SJCRH30 (cell line): Measurements from ENCODE around the gene SH2D3C. TPM values are rescaled to one million over a fixed set of nuclear protein-coding genes. Genes with fewer than 3 reads are reported as not detected.

Experiments used
- DNase-seq, 2 experiments: peaks; one replicate each; pipeline ENCODE4 v3.0.0-alpha.2; 2015 to 2020
- H3K27ac ChIP-seq: fragments of 250-450 bp; sonication (Bioruptor Pico); 2 replicates; pipeline ENCODE4 v1.5.1; 2020; ENCODE audit warnings: mild to moderate bottlenecking, moderate library complexity
- H3K27me3 ChIP-seq: fragments of 250-450 bp; sonication (Bioruptor Pico); 2 replicates; pipeline ENCODE4 v1.5.1; 2020; ENCODE audit warnings: mild to moderate bottlenecking, moderate library complexity
- H3K36me3 ChIP-seq: fragments of 250-450 bp; sonication (Bioruptor Pico); 2 replicates; pipeline ENCODE4 v1.5.1; 2020; ENCODE audit warnings: mild to moderate bottlenecking, moderate library complexity
- H3K4me1 ChIP-seq: fragments of 250-450 bp; sonication (Bioruptor Pico); 2 replicates; pipeline ENCODE4 v1.5.1; 2020; ENCODE audit warnings: mild to moderate bottlenecking, moderate library complexity
- H3K4me3 ChIP-seq: fragments of 250-450 bp; sonication (Bioruptor Pico); 2 replicates; pipeline ENCODE4 v1.5.1; 2020; ENCODE audit warnings: mild to moderate bottlenecking, moderate library complexity
- H3K9me3 ChIP-seq: fragments of 250-450 bp; sonication (Bioruptor Pico); replicated peaks from 2 replicates; pipeline ENCODE4 v1.5.1; 2020; ENCODE audit warnings: mild to moderate bottlenecking, moderate library complexity
- total RNA-seq: library from RNA; depleted of rRNA; stranded (reverse); fragments of >200 nt; shearing (Covaris generic); gene quantifications from 2 replicates; pipeline ENCODE4 v1.2.3, GENCODE V29; 2014

Gene SH2D3C
- total RNA-seq, 1 experiment from 2014 or later: 0.99 TPM

- Histone ChIP-seq H3K4me1 (no peaks in the 10 kb centered on the region), H3K27me3 (peaks cover 18% of the 10 kb centered on the region), H3K4me3 (peak overlapping the region; percentile 30), H3K9me3 (no peaks in the 10 kb centered on the region), H3K36me3 (no peaks in the 10 kb centered on the region), H3K27ac (no peak overlapping the region)
- no peak for DNase-seq
Measured at GRCh38 chr9:127754099-127755060, 24.1 kb downstream of the SH2D3C start.

GRCh38 chr9:127753622-127754021 is 24.8 kb downstream of the SH2D3C start:
- H3K27me3 ChIP-seq: peaks cover 18% of the 10 kb centered on the region
- no peaks in the 10 kb centered on the region for H3K9me3 ChIP-seq
- no peak overlapping the region for H3K4me3 ChIP-seq
- DNase-seq: no peak
- no peak overlapping the region for H3K27ac ChIP-seq
- no peaks in the 10 kb centered on the region for H3K4me1 ChIP-seq
- no peaks in the 10 kb centered on the region for H3K36me3 ChIP-seq

GRCh38 chr9:127753148-127753547 is 25.3 kb downstream of the SH2D3C start:
- no peak overlapping the region for H3K4me3 ChIP-seq
- H3K27me3 ChIP-seq: peaks cover 18% of the 10 kb centered on the region
- no peaks in the 10 kb centered on the region for H3K9me3 ChIP-seq
- DNase-seq: no peak
- no peaks in the 10 kb centered on the region for H3K36me3 ChIP-seq
- no peak overlapping the region for H3K27ac ChIP-seq
- no peaks in the 10 kb centered on the region for H3K4me1 ChIP-seq

GRCh38 chr9:127751269-127752054 is 27.0 kb downstream of the SH2D3C start:
- no peak overlapping the region for H3K4me3 ChIP-seq
- no peaks in the 10 kb centered on the region for H3K9me3 ChIP-seq
- H3K4me1 ChIP-seq: no peaks in the 10 kb centered on the region
- no peaks in the 10 kb centered on the region for H3K36me3 ChIP-seq
- DNase-seq: peak in 1 of 2 experiments; percentile 58
- no peak overlapping the region for H3K27ac ChIP-seq
- peaks cover 18% of the 10 kb centered on the region for H3K27me3 ChIP-seq

DNA sequence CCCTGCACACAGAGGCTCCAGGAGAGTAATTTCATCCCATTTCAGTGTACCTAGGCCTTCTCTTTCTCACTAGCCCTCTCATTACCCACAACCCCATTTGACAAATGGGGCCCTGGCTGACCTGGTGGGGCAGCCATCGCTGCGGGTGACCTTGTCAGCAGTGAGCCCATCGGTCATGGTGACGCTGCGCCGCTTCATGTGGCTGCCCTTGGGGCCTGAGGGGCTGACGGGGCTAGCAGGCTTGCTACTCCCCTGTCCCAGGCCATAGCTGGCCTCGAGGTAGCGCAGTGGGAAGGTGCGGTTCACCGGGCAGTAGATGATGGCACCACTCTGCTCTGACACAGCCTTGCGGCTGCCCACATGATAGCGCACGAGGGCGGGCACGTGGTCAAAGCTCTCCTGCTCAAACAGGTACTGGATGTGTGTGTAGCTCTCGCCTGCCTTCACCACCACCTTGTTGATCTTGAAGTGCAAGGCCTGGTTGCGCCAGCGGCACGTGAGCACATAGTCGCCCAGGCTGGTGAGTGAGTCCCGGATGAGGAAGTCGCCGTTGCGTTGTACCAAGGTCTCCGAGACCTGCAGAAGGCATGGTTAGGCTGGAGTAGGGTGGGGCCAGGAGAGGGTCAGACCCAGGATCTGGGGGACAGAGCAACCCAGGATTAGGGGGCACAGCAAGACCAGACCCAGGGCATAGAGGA is 29.2 kb downstream of the SH2D3C start:
- Histone ChIP-seq H3K9me3 (no peaks in the 10 kb centered on the region), H3K36me3 (no peaks in the 10 kb centered on the region), H3K4me1 (no peaks in the 10 kb centered on the region), H3K27ac (no peak overlapping the region), H3K27me3 (peaks cover 8% of the 10 kb centered on the region), H3K4me3 (no peak overlapping the region)
- no peak for DNase-seq

DNA sequence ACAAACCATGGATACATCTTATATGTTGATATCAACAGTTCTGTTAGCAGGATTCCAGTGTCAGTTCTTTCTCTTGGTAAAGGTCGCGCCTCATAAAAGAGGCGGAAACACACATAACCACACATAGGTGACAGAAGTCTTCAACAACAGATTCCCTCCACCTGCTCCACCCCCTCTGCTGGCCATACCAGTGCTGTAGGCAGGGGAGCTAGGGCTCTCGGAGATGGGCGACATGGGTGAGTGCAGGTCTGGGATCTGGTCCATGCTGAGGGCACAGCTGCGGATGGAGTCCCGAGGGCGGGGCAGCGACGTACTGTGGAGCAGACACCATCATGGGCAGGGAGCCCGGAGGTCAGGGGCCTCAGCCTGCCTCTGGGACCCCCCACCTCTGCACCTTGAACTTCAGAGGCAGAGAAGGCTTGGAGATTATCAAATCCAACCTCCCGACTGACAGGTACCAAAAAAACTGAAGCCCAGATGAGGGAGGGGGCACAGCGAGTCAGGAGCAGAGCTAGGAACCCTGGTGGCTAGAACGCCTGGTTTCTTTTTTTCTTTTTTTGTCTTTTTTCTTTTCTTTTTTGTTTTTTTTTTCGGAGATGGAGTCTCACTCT is 31.4 kb downstream of the SH2D3C start:
- H3K4me1 ChIP-seq: no peaks in the 10 kb centered on the region
- no peak overlapping the region for H3K27ac ChIP-seq
- no peaks in the 10 kb centered on the region for H3K9me3 ChIP-seq
- no peak overlapping the region for H3K4me3 ChIP-seq
- H3K27me3 ChIP-seq: no peaks in the 10 kb centered on the region
- no peaks in the 10 kb centered on the region for H3K36me3 ChIP-seq
- DNase-seq: no peak

GRCh38 chr9:127744398-127745110 is 33.9 kb downstream of the SH2D3C start:
- Histone ChIP-seq H3K36me3 (no peaks in the 10 kb centered on the region), H3K9me3 (no peaks in the 10 kb centered on the region), H3K4me1 (0 out of 2 replicates have a peak, but pooled peaks cover 3% of the 10 kb centered on the region), H3K27me3 (no peaks in the 10 kb centered on the region), H3K4me3 (no peak overlapping the region), H3K27ac (no peak overlapping the region)
- DNase-seq: no peak

DNA sequence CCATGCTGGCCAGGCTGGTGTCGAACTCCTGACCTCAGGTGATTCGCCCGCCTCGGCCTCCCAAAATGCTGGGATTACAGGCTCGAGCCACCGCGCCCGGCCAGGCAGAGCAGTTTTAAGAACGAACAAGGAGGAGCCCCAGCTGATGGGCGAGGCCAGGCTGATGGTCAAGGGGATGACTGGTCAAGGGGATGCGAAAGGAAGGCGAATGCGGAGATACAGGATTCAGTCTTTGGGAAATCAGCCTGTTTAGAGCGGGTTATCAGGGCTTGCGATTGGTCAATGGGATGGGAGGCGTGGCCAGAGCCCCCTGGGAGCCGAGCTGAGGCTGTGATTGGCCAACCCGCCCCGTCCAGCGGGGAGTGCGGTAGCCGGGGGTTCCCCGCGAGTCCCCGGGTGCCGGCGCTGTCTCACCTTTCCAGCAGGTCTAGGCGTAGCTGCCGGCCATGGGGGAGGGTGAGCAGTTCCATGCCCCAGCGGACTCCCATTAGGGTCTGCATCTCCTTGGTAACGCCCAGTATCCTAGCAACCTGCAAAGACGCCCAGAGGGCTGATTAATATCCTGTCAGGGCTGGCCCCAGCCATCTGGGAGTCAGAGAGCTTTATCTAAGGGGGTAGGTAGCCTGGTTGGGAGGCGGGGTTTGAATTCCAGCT is 35.9 kb downstream of the SH2D3C start:
- Histone ChIP-seq H3K4me1 (0 out of 2 replicates have a peak, but pooled peaks cover 3% of the 10 kb centered on the region), H3K36me3 (no peaks in the 10 kb centered on the region), H3K4me3 (no peak overlapping the region), H3K9me3 (no peaks in the 10 kb centered on the region), H3K27ac (no peak overlapping the region), H3K27me3 (no peaks in the 10 kb centered on the region)
- DNase-seq: no peak

- 0 out of 2 replicates have a peak, but pooled peaks cover 3% of the 10 kb centered on the region for H3K4me1 ChIP-seq
- no peaks in the 10 kb centered on the region for H3K9me3 ChIP-seq
- H3K4me3 ChIP-seq: no peak overlapping the region
- DNase-seq: no peak
- no peaks in the 10 kb centered on the region for H3K36me3 ChIP-seq
- no peak overlapping the region for H3K27ac ChIP-seq
- H3K27me3 ChIP-seq: no peaks in the 10 kb centered on the region
Measured at GRCh38 chr9:127741831-127742434, 36.5 kb downstream of the SH2D3C start.

- no peaks in the 10 kb centered on the region for H3K27me3 ChIP-seq
- H3K9me3 ChIP-seq: no peaks in the 10 kb centered on the region
- no peak overlapping the region for H3K27ac ChIP-seq
Measured at GRCh38 chr9:127739614-127740330, 38.7 kb downstream of the SH2D3C start.

GRCh38 chr9:127738666-127739065 is 39.8 kb downstream of the SH2D3C start:
- no peak overlapping the region for H3K27ac ChIP-seq
- peaks cover 7% of the 10 kb centered on the region; the same call in 1 of the 2 replicates for H3K4me1 ChIP-seq
- H3K9me3 ChIP-seq: no peaks in the 10 kb centered on the region
- no peaks in the 10 kb centered on the region for H3K27me3 ChIP-seq
- H3K4me3 ChIP-seq: no peak overlapping the region
- DNase-seq: no peak
- H3K36me3 ChIP-seq: no peaks in the 10 kb centered on the region

More at GRCh38 chr9:127739614-127740330, 38.7 kb downstream of the SH2D3C start:
- no peak for DNase-seq
- H3K4me1 ChIP-seq: peaks cover 7% of the 10 kb centered on the region; the same call in 1 of the 2 replicates
- no peaks in the 10 kb centered on the region for H3K36me3 ChIP-seq
- H3K4me3 ChIP-seq: no peak overlapping the region

DNA sequence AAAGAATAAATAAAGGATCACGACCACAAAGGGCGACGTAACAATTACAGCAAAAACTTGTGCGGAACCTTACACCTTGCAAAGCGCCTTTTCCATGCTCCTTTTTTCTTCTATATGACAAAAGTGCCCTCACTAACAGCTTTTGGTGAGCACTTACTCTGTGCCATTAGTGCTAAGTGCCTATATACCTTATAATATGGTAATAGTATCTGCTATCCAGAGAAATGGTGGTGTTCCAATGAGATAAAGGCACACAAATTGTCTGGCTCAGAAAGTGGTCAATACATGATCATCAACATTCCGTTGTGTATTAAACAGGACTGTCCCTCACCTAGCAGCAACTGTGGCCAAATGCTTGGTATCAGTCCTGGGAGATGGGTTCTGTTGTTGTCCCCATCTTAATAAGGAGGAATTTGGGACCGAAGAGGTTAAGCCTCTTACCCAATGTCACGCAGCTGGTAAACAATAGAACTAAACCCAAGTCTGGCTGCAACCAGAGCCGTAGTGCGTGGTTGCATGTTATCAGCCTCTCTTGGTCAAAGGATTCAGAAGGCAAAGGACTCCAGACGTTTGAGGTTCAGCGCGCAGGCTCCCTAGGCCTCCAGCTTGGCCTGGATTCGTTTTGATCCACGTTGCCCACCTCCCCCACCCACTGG is 42.8 kb downstream of the SH2D3C start:
- Histone ChIP-seq H3K4me1 (peaks cover 4% of the 10 kb centered on the region; the same call in 1 of the 2 replicates), H3K9me3 (no peaks in the 10 kb centered on the region), H3K27me3 (no peaks in the 10 kb centered on the region), H3K27ac (no peak overlapping the region), H3K4me3 (no peak overlapping the region), H3K36me3 (no peaks in the 10 kb centered on the region)
- peak in 1 of 2 experiments; percentile 32 for DNase-seq
